ENCODE results near the gene APBA1. TPM values are rescaled to one million over a fixed set of nuclear protein-coding genes. Genes with fewer than 3 reads are reported as not detected.

The APBA1 gene
- total and polyA plus RNA-seq, 2 donors (not counting 1 experiment from before 2014, with no cell fraction given): 0.01 to 0.05 TPM

DNA sequence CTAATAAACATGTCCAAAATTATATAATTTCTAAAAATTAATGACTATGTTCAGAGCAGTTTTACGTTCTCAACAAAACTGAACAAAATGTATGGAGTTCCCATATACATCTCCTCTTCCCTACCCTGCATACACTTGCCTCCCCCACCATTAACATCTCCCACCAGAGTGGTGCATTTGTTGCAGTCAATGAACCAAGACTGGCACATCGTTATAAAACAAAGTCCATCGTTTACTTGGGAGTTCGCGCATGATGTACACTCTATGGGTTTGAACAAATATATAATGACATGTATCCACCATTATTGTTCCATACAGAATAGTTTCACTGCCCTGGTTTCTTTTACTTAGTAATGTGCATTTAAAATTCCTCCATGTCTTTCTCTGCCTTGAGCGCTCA lies 130.1 kb downstream of the APBA1 start:
- no peaks in the 10 kb centered on the region for H3K4me1 Mint-ChIP-seq
- Histone ChIP-seq H3K36me3 (replicated peaks in 1 of 2; ENCODE audit: control extremely low read depth in 1 of 2, control insufficient read depth in 1 of 2, extremely low read depth in 1 of 2, insufficient read depth in 2 of 2, low read length in 1 of 2) (no peaks in the 10 kb centered on the region), H3K9me3 (ENCODE audit: control extremely low read depth in 1 of 3, control insufficient read depth in 2 of 3, insufficient read depth in 1 of 3, low read length in 2 of 3) (no peaks in the 10 kb centered on the region), H3K27ac (ENCODE audit: low read length in 2 of 2) (no peak overlapping the region), H3K4me3 (ENCODE audit: control extremely low read depth in 1 of 5, extremely low read depth in 1 of 5, insufficient read depth in 1 of 5, low read depth in 2 of 5, low read length in 4 of 5) (no peak overlapping the region), H3K9ac (ENCODE audit: low read length) (no peak overlapping the region), H3K4me2 (replicated peaks; ENCODE audit: low read depth, low read length, poor library complexity, severe bottlenecking) (no peak overlapping the region), H4K20me1 (ENCODE audit: control insufficient read depth, insufficient read depth, low read length, poor library complexity, severe bottlenecking) (no peaks in the 10 kb centered on the region), H3K4me1 (ENCODE audit: control insufficient read depth in 2 of 2, insufficient read depth in 2 of 2, low read length in 2 of 2) (peaks cover 0 to 3% of the 10 kb centered on the region in 2 donors), H3K27me3 (replicated peaks in 1 of 4; ENCODE audit: control extremely low read depth in 1 of 4, control insufficient read depth in 3 of 4, insufficient read depth in 4 of 4, low read length in 3 of 4) (peaks cover 0 to 5% (median 0%) of the 10 kb centered on the region in 4 experiments), H2AFZ (ENCODE audit: insufficient read depth, low read depth, low read length, poor library complexity, severe bottlenecking) (no peak overlapping the region), H3K79me2 (ENCODE audit: control insufficient read depth, insufficient read depth, low read length) (no peaks in the 10 kb centered on the region)
- H3K4me3 Mint-ChIP-seq: no peak overlapping the region
- H3K27me3 Mint-ChIP-seq: peaks cover 6% of the 10 kb centered on the region
- 100% methylated on average over 1 of the region's 6 CpGs for whole genome bisulfite sequencing (ENCODE audit: insufficient coverage)
- TF ChIP-seq EZH2 (IDR thresholded peaks at IDR 0.05; ENCODE audit: borderline replicate concordance, insufficient read depth, low read depth, low read length, poor library complexity, severe bottlenecking): no peak
- ChIA-PET CTCF (no interaction called here), POLR2A (no interaction called here)
- ATAC-seq (ENCODE audit: low read depth) (no peak), DNase-seq (no peak)
- intact Hi-C loops (cut with micrococcal nuclease): no loop called here
- no peaks in the 10 kb centered on the region for H3K9me3 Mint-ChIP-seq (ENCODE audit: insufficient read depth)
- no peak overlapping the region for H3K27ac Mint-ChIP-seq

- Histone ChIP-seq H3K36me3 (replicated peaks in 1 of 2; ENCODE audit: control extremely low read depth in 1 of 2, control insufficient read depth in 1 of 2, extremely low read depth in 1 of 2, insufficient read depth in 2 of 2, low read length in 1 of 2) (no peaks in the 10 kb centered on the region), H3K79me2 (ENCODE audit: control insufficient read depth, insufficient read depth, low read length) (no peaks in the 10 kb centered on the region), H4K20me1 (ENCODE audit: control insufficient read depth, insufficient read depth, low read length, poor library complexity, severe bottlenecking) (no peaks in the 10 kb centered on the region), H3K4me1 (ENCODE audit: control insufficient read depth in 2 of 2, insufficient read depth in 2 of 2, low read length in 2 of 2) (no peaks in the 10 kb centered on the region), H3K9me3 (ENCODE audit: control extremely low read depth in 1 of 3, control insufficient read depth in 2 of 3, insufficient read depth in 1 of 3, low read length in 2 of 3) (no peaks in the 10 kb centered on the region), H3K4me3 (ENCODE audit: control extremely low read depth in 1 of 5, extremely low read depth in 1 of 5, insufficient read depth in 1 of 5, low read depth in 2 of 5, low read length in 4 of 5) (no peak overlapping the region), H3K27ac (ENCODE audit: low read length in 2 of 2) (no peak overlapping the region), H3K4me2 (replicated peaks; ENCODE audit: low read depth, low read length, poor library complexity, severe bottlenecking) (no peak overlapping the region), H2AFZ (ENCODE audit: insufficient read depth, low read depth, low read length, poor library complexity, severe bottlenecking) (no peak overlapping the region), H3K27me3 (replicated peaks in 1 of 4; ENCODE audit: control extremely low read depth in 1 of 4, control insufficient read depth in 3 of 4, insufficient read depth in 4 of 4, low read length in 3 of 4) (peaks cover 0 to 5% (median 0%) of the 10 kb centered on the region in 4 experiments), H3K9ac (ENCODE audit: low read length) (no peak overlapping the region)
- ChIA-PET CTCF (no interaction called here), POLR2A (no interaction called here)
- TF ChIP-seq EZH2 (IDR thresholded peaks at IDR 0.05; ENCODE audit: borderline replicate concordance, insufficient read depth, low read depth, low read length, poor library complexity, severe bottlenecking): no peak
- TF ChIP-seq CTCF (IDR thresholded peaks at IDR 0.05): no peak
- Mint-ChIP-seq H3K9me3 (ENCODE audit: insufficient read depth) (no peaks in the 10 kb centered on the region), H3K4me3 (no peak overlapping the region), H3K4me1 (no peaks in the 10 kb centered on the region), H3K27ac (no peak overlapping the region), H3K27me3 (peaks cover 11% of the 10 kb centered on the region)
- DNase-seq (no peak), ATAC-seq (ENCODE audit: low read depth) (no peak)
- intact Hi-C loops (cut with micrococcal nuclease): no loop called here
- WGBS (ENCODE audit: insufficient coverage): no CpG with 5 or more reads among the region's 1 CpG
Observed at GRCh38 chr9:69535911-69536310, 136.3 kb downstream of the APBA1 start.

Measured in B cell (primary cell).